HepG2 (cell line): ENCODE data around the gene PPP1R1B.

Experiments used
- CREB1 ChIP-seq, 2 experiments: fragments of 450-650 bp in 1 of 2; IDR thresholded peaks; 2 replicates each; pipeline ENCODE4 v1.6.1; 2016 to 2017; ENCODE audit warnings: control low read depth in 1 of 2, mild to moderate bottlenecking in 1 of 2, missing compliant biosample characterization in 1 of 2, missing genetic modification characterization in 1 of 2
- EP300 ChIP-seq, 3 experiments: sonication (generic) in 1 of 3; formaldehyde crosslinking in 1 of 3; IDR thresholded peaks; 2 replicates each; pipeline versions ENCODE4 v1.5.1 to v1.6.1; 2011 to 2020; ENCODE audit warnings: low read depth in 2 of 3, low read length in 2 of 3, borderline replicate concordance in 1 of 3, improper control_type of control experiment in 1 of 3, mild to moderate bottlenecking in 1 of 3, missing genetic modification reagents in 1 of 3, moderate library complexity in 1 of 3
- EZH2 ChIP-seq: conservative IDR thresholded peaks from 2 replicates; pipeline ENCODE4 v1.6.1; 2012; ENCODE audit warnings: mild to moderate bottlenecking, low read depth, low read length, moderate library complexity
- MXI1 ChIP-seq: IDR thresholded peaks from 3 replicates; pipeline ENCODE4 v1.6.1; 2012; ENCODE audit warnings: low read depth, low read length, inconsistent platforms, borderline replicate concordance
- NFE2 ChIP-seq: sonication (generic); formaldehyde crosslinking; IDR thresholded peaks from 2 replicates; pipeline ENCODE4 v1.4.0; 2020; ENCODE audit warnings: missing genetic modification reagents
- ZNF232 ChIP-seq: sonication (generic); formaldehyde crosslinking; IDR thresholded peaks from 2 replicates; pipeline ENCODE4 v1.4.0; 2020; ENCODE audit warnings: missing genetic modification reagents, borderline replicate concordance
- ZNF331 ChIP-seq: sonication (generic); formaldehyde crosslinking; IDR thresholded peaks from 2 replicates; pipeline ENCODE4 v1.4.0; 2020; ENCODE audit warnings: missing genetic modification reagents
- ZNF740 ChIP-seq: sonication (generic); formaldehyde crosslinking; IDR thresholded peaks from 2 replicates; pipeline ENCODE4 v1.4.0; 2020; ENCODE audit warnings: missing genetic modification reagents
- TF ChIP-seq, protein P1 (sequence below): IDR thresholded peaks from 2 replicates; pipeline ENCODE4 v1.6.1; 2012; ENCODE audit warnings: inconsistent platforms

DNA sequence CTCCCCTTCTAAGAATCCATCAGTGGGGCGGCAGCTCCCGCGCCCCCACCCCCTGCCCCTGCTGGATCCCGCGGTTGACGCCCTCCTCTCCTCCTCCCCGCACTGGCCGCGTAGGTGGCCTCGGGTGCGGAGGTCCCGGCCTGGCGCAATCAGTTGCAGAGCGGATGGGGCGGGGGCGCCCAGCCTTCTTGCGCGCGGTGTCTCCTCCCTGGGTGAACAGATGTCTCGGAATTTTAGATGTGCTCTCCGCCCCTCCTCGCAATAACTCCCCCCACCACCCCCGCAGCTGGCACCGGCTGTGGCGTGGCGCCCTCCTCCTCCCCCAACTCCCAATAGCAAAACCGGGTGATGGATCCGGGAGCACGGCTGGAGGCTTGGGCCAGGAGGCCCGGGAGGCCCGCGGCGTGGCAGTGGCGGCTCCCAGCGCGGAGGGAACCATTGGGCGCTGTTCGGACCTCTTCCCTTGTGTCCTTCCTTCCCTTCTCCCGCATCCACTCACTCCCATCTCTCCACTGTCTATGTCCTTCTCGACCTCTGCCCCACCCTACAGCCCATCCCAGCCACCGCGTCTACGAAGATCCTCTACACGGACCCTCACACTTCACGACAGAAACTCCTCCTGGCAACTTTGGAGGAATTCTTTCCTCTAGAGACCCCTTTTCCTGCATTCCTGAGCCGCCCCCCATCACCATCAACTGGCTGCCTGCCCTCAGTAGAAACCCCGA, 30.0 kb upstream of the PPP1R1B start:
- TF ChIP-seq ZNF232 (CRISPR knock-in tag) (no peak), ZNF740 (CRISPR knock-in tag) (no peak), NFE2 (no peak), EZH2 (no peak), EP300 (IDR thresholded peaks at IDR 0.05; ENCODE audit: low read depth in 2 of 2, low read length in 2 of 2) (no peak), EP300 (CRISPR knock-in tag; IDR thresholded peaks at IDR 0.05; ENCODE audit: borderline replicate concordance) (no peak), ZNF331 (CRISPR knock-in tag) (no peak), CREB1 (IDR thresholded peaks at IDR 0.05) (no peak), CREB1 (CRISPR knock-in tag; IDR thresholded peaks at IDR 0.05) (no peak), MXI1 (no peak)
- TF ChIP-seq, protein P1, sequence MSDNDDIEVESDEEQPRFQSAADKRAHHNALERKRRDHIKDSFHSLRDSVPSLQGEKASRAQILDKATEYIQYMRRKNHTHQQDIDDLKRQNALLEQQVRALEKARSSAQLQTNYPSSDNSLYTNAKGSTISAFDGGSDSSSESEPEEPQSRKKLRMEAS, result no peak
